Activated CD8-positive, alpha-beta T cell treated with anti-CD3 and anti-CD28 coated beads for 36 hours (primary cell): ENCODE data around the gene VENTX. TPM values are rescaled to one million over a fixed set of nuclear protein-coding genes. Genes with fewer than 3 reads are reported as not detected.

Experiments
- ATAC-seq: fragments of 200-7000 bp; cut with Tn5 transposase; one replicate; pipeline ENCODE4 v1.10.0; 2021; ENCODE audit warnings: mild to moderate bottlenecking, moderate library complexity
- CTCF ChIA-PET: fragments of 350-600 bp; sonication (Branson Sonifier 250); formaldehyde crosslinking; loops from one replicate; lab custom pipeline; 2021; ENCODE audit warnings: antibody characterized with exemption; lab: Charles Lee
- POLR2A ChIA-PET: fragments of 350-600 bp; sonication (Branson Sonifier 250); formaldehyde crosslinking; loops from one replicate; lab custom pipeline; 2021; ENCODE audit warnings: antibody characterized with exemption; lab: Charles Lee
- DNase-seq: peaks from one replicate; pipeline ENCODE4 v3.0.0-alpha.2; 2020
- H3K27ac Mint-ChIP-seq: one replicate; pipeline ENCODE4 v1.8.0; 2021; ENCODE audit warnings: mild to moderate bottlenecking, mixed read lengths
- H3K27me3 Mint-ChIP-seq: one replicate; pipeline ENCODE4 v1.8.0; 2021; ENCODE audit warnings: mixed read lengths
- H3K36me3 Mint-ChIP-seq: one replicate; pipeline ENCODE4 v1.8.0; 2021; ENCODE audit warnings: low read depth, mixed read lengths
- H3K4me1 Mint-ChIP-seq: one replicate; pipeline ENCODE4 v1.8.0; 2021; ENCODE audit warnings: low read depth, mixed read lengths
- H3K4me3 Mint-ChIP-seq: one replicate; pipeline ENCODE4 v1.8.0; 2021; ENCODE audit warnings: mild to moderate bottlenecking, moderate library complexity, mixed read lengths
- H3K9me3 Mint-ChIP-seq: one replicate; pipeline ENCODE4 v1.8.0; 2021; ENCODE audit warnings: mixed read lengths
- CTCF ChIP-seq: fragments of 200-600 bp; IDR thresholded peaks from one replicate; pipeline ENCODE4 v1.8.0; 2022; ENCODE audit warnings: antibody characterized with exemption, mild to moderate bottlenecking
- intact Hi-C: fragments of 100-400 bp; cut with micrococcal nuclease; formaldehyde crosslinking; loops from one replicate; pipeline ENCODE4 v1.10.0; 2022
- total RNA-seq, 2 experiments: library from RNA; stranded (reverse); gene quantifications; one replicate each; pipeline ENCODE4 v1.2.3, GENCODE V29; 2021

VENTX gene
- total RNA-seq, 2 experiments from 2014 or later: 0.09 TPM; not detected in 1

- Mint-ChIP-seq H3K27me3 (peaks cover 45% of the 10 kb centered on the region), H3K4me3 (no peak overlapping the region), H3K27ac (no peak overlapping the region), H3K4me1 (peaks cover 7% of the 10 kb centered on the region), H3K36me3 (no peaks in the 10 kb centered on the region), H3K9me3 (no peaks in the 10 kb centered on the region)
- ChIA-PET POLR2A (no interaction called here), CTCF (no interaction called here)
- DNase-seq (no peak), ATAC-seq (no peak)
- intact Hi-C loops: no loop called here
- TF ChIP-seq CTCF: no peak
Observed at GRCh38 chr10:133235932-133236331, 1.7 kb upstream of the VENTX start.

GRCh38 chr10:133236401-133237240 lies 1.0 kb upstream of the VENTX start:
- Mint-ChIP-seq H3K9me3 (no peaks in the 10 kb centered on the region), H3K36me3 (no peaks in the 10 kb centered on the region), H3K4me1 (peaks cover 14% of the 10 kb centered on the region), H3K27ac (no peak overlapping the region), H3K27me3 (peaks cover 47% of the 10 kb centered on the region), H3K4me3 (no peak overlapping the region)
- intact Hi-C loops: no loop called here
- CTCF ChIA-PET: no interaction called here
- POLR2A ChIA-PET: no interaction called here
- peak; percentile 25 for ATAC-seq
- no peak for TF ChIP-seq CTCF
- no peak for DNase-seq

GRCh38 chr10:133237241-133237587 lies 441 bp upstream of the VENTX start:
- POLR2A ChIA-PET: no interaction called here

GRCh38 chr10:133238466-133238804 lies 780 bp downstream of the VENTX start:
- no peaks in the 10 kb centered on the region for H3K9me3 Mint-ChIP-seq
- peaks cover 20% of the 10 kb centered on the region for H3K4me1 Mint-ChIP-seq
- no peak for ATAC-seq
- no peak overlapping the region for H3K4me3 Mint-ChIP-seq
- intact Hi-C loops: no loop called here
- no peak for DNase-seq
- no peaks in the 10 kb centered on the region for H3K36me3 Mint-ChIP-seq
- CTCF ChIA-PET: no interaction called here
- peaks cover 48% of the 10 kb centered on the region for H3K27me3 Mint-ChIP-seq
- TF ChIP-seq CTCF: no peak
- no peak overlapping the region for H3K27ac Mint-ChIP-seq
- POLR2A ChIA-PET: no interaction called here

More at GRCh38 chr10:133237241-133237587, 441 bp upstream of the VENTX start:
- CTCF ChIA-PET: no interaction called here
- Mint-ChIP-seq H3K4me3 (no peak overlapping the region), H3K27ac (no peak overlapping the region), H3K4me1 (peaks cover 17% of the 10 kb centered on the region), H3K27me3 (peaks cover 45% of the 10 kb centered on the region), H3K36me3 (no peaks in the 10 kb centered on the region), H3K9me3 (no peaks in the 10 kb centered on the region)
- intact Hi-C loops: no loop called here
- DNase-seq (no peak), ATAC-seq (no peak)
- no peak for TF ChIP-seq CTCF

- Mint-ChIP-seq H3K9me3 (no peaks in the 10 kb centered on the region), H3K36me3 (no peaks in the 10 kb centered on the region), H3K4me3 (no peak overlapping the region), H3K27me3 (peaks cover 40% of the 10 kb centered on the region), H3K27ac (no peak overlapping the region), H3K4me1 (peaks cover 18% of the 10 kb centered on the region)
- no peak for DNase-seq
- ATAC-seq: no peak
- CTCF ChIA-PET: no interaction called here
- no peak for TF ChIP-seq CTCF
- POLR2A ChIA-PET: no interaction called here
- intact Hi-C loops: no loop called here
Observed at GRCh38 chr10:133239990-133240389, 2.3 kb downstream of the VENTX start.
